ENCODE measurements around the gene ADGB.

The ADGB gene

DNA sequence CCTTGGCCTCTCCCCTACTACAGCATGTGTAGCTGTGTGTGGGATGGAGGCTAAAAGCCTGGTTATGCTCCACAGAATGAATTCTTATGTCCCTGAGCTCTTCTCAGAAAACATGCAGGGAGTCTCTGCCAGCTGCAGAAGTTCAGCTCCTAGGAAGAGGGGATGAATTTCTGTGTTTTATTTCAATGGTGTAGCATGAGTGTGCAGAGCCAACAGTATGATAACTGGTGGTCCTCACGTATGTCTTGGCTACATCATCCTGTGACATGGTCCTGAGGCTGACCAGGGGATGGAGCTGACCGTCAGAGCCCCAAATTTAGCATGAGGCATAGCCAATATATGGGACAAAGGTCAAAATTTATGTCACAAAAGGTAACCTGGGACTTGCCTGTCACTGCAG, 266.1 kb downstream of the ADGB start:
- no peak for DNase-seq
